ENCODE data around the gene TCAF1. TPM values are rescaled to one million over a fixed set of nuclear protein-coding genes. Genes with fewer than 3 reads are reported as not detected.

Gene TCAF1, protein sequence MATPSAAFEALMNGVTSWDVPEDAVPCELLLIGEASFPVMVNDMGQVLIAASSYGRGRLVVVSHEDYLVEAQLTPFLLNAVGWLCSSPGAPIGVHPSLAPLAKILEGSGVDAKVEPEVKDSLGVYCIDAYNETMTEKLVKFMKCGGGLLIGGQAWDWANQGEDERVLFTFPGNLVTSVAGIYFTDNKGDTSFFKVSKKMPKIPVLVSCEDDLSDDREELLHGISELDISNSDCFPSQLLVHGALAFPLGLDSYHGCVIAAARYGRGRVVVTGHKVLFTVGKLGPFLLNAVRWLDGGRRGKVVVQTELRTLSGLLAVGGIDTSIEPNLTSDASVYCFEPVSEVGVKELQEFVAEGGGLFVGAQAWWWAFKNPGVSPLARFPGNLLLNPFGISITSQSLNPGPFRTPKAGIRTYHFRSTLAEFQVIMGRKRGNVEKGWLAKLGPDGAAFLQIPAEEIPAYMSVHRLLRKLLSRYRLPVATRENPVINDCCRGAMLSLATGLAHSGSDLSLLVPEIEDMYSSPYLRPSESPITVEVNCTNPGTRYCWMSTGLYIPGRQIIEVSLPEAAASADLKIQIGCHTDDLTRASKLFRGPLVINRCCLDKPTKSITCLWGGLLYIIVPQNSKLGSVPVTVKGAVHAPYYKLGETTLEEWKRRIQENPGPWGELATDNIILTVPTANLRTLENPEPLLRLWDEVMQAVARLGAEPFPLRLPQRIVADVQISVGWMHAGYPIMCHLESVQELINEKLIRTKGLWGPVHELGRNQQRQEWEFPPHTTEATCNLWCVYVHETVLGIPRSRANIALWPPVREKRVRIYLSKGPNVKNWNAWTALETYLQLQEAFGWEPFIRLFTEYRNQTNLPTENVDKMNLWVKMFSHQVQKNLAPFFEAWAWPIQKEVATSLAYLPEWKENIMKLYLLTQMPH
- polyA plus RNA-seq (2012; ENCODE audit: insufficient read depth, insufficient read length, low read depth), result 107 TPM

DNA sequence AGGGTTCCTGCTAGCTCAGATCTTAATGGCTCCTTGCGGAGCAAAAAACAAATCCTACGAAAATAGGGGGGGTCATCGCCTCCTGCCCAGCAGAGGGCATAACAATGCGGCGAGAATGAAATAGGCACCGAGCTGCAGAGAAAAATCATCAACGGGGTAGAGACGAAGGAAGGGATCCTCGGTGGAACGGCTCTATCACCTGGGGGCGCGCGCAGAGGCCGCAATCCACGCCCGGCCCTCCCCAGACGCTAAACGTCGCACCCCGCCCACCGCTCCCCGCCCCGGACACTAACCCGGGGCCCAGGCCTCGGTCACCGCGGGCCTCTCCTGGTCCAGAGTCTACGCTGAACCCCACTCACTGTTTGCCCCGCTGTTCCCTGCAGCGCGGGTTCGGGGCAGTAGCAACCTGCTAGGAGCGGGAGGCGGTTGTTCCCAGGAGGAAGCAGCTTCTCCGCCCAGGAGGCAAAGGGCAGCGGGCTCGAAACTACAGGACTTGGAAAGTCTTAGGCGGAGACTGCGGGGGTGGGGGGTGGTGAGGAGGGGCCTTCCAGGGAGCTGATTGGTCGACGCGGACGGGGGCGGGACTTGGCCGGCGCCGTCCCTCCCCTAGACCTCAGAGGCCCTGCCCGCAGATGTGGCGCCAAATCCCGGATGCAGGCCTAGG, at the start of gene TCAF1:
TSS of gene TCAF1 (minus strand) at position 509 of the 664 bp plus-strand sequence. CDS start 25,568 bp downstream, outside the sequence.
- Histone ChIP-seq H3K27me3 (no peaks in the 10 kb centered on the region), H3K4me1 (peaks cover 3% of the 10 kb centered on the region; the same call in 1 of the 2 replicates), H3K36me3 (no peaks in the 10 kb centered on the region), H3K9me3 (no peaks in the 10 kb centered on the region), H3K4me3 (ENCODE audit: low read depth, low read length) (peak within 1 kb of the TSS; percentile 63)
- TF ChIP-seq, protein P1, sequence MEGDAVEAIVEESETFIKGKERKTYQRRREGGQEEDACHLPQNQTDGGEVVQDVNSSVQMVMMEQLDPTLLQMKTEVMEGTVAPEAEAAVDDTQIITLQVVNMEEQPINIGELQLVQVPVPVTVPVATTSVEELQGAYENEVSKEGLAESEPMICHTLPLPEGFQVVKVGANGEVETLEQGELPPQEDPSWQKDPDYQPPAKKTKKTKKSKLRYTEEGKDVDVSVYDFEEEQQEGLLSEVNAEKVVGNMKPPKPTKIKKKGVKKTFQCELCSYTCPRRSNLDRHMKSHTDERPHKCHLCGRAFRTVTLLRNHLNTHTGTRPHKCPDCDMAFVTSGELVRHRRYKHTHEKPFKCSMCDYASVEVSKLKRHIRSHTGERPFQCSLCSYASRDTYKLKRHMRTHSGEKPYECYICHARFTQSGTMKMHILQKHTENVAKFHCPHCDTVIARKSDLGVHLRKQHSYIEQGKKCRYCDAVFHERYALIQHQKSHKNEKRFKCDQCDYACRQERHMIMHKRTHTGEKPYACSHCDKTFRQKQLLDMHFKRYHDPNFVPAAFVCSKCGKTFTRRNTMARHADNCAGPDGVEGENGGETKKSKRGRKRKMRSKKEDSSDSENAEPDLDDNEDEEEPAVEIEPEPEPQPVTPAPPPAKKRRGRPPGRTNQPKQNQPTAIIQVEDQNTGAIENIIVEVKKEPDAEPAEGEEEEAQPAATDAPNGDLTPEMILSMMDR (IDR thresholded peaks at IDR 0.05; ENCODE audit: low read depth, low read length), result peak; percentile 36
- DNase-seq, result peak; percentile 97

DNA sequence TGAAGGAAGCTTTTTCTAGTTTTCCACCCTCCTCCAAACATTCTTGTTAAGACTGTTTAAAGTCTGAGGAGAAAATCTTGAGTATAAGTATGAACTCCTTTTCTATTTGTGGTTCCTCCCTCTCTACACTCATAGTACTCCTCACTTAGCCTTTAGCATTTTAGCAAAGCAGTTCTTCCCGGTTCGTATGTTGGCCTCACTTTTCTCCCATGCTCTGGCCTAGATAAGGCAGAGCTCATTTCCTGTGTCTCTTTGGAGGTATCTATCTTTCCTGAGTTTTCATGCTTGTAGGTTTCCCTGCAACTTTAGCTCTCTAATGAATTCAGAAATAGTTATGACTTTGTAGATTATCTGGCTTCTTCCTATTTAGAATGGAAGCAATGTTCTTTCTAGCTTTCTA, 46.8 kb upstream of the TCAF1 start:
- DNase-seq, result no peak
- Histone ChIP-seq H3K4me3 (ENCODE audit: low read depth, low read length) (no peak overlapping the region), H3K36me3 (no peaks in the 10 kb centered on the region), H3K27me3 (no peaks in the 10 kb centered on the region), H3K9me3 (no peaks in the 10 kb centered on the region), H3K4me1 (no peaks in the 10 kb centered on the region)
- TF ChIP-seq, protein P1 (IDR thresholded peaks at IDR 0.05; ENCODE audit: low read depth, low read length), result no peak

DNA sequence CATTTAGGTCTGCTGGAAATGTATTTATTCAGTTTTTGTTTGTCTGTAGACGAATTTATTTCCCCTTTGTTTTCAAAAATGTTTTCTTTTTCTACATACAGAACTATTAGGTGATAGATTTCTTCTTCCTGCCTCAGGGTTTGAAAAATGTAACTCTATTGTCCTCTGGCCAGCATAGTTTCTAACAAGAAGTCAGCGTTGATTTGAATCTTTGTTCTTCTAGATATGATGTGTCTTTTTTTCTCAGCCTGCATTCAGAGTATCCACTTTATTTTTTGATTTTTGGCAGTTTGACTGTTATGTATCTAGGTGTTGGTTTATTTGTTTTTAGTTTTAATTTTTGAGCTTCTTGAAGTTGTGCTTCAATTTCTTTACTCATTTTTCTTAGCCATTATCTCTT, 45.1 kb upstream of the TCAF1 start:
- TF ChIP-seq, protein P1 (IDR thresholded peaks at IDR 0.05; ENCODE audit: low read depth, low read length), result no peak
- no peak for DNase-seq
- no peaks in the 10 kb centered on the region for H3K36me3 ChIP-seq
- no peaks in the 10 kb centered on the region for H3K9me3 ChIP-seq
- H3K4me3 ChIP-seq (ENCODE audit: low read depth, low read length), result no peak overlapping the region
- no peaks in the 10 kb centered on the region for H3K4me1 ChIP-seq
- H3K27me3 ChIP-seq, result no peaks in the 10 kb centered on the region

DNA sequence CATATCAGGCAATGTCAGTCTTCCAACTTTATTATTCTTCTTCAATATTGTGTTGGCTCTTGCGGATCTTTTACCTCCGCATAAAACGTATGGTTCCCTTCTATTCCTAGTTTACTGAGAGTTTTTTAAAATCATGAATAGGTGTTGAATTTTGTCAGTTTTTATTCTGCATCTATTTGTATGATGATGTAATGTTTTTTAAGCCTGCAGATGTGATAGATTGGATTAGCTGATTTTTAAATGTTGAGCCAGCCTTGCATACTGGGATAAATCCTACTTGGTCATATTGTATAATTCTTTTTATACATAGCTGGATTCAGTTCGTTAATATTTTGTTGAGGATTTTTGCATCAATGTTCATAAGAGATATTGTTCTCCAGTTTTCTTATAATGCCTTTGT, 43.4 kb upstream of the TCAF1 start:
- no peaks in the 10 kb centered on the region for H3K4me1 ChIP-seq
- H3K9me3 ChIP-seq, result no peaks in the 10 kb centered on the region
- no peak overlapping the region for H3K4me3 ChIP-seq (ENCODE audit: low read depth, low read length)
- TF ChIP-seq, protein P1 (IDR thresholded peaks at IDR 0.05; ENCODE audit: low read depth, low read length), result no peak
- no peaks in the 10 kb centered on the region for H3K27me3 ChIP-seq
- no peak for DNase-seq
- H3K36me3 ChIP-seq, result no peaks in the 10 kb centered on the region

DNA sequence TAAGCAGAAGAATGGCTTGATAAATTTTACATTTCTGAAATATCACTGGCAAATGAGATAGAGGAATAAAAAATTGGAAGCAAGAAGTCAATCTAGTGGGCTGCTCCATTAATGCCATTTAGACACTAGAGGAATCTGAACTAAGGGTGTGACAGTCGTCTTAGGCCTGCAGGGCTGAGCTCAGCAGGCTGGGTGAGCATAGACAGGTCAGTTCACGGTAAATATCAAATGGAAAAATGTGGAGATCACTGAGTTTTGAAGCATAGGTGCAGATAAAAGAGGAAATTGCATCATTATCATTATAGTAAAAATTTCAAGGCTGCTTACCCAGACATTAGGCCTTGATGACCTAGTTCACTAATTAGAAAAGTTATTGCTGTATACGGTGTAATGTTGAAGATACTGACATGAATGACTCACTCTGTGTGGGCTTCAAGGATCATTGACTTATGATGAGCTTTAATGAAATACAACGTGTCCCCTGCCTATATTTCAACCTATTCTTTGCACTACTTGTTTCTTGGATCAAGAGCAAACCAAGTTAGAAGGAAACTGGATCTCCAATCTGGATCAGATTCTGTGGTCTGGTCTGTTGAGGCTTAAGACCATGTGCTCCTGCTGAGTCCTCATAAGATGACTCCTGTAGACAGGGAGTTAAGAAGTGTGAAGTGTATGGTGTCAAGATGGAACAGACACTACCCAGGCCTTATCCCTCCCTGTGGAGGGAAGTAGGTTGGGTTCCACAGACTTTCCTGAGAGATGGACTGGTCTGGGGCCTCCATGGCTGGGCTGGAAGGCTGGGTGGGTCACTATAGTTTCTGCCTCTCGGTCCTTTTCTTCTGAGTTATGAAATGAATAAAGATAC, 36.6 kb upstream of the TCAF1 start:
- DNase-seq, result no peak
- Histone ChIP-seq H3K4me3 (ENCODE audit: low read depth, low read length) (no peak overlapping the region), H3K27me3 (no peaks in the 10 kb centered on the region), H3K4me1 (no peaks in the 10 kb centered on the region), H3K9me3 (no peaks in the 10 kb centered on the region), H3K36me3 (no peaks in the 10 kb centered on the region)
- TF ChIP-seq, protein P1 (IDR thresholded peaks at IDR 0.05; ENCODE audit: low read depth, low read length), result no peak
